HTERT RPE-1 (cell line): Measurements from ENCODE around the gene PRCC.
"Not testable (repeated sequence)": the region's sequence is repeated elsewhere in the genome, so short reads cannot be mapped to it uniquely, and the experiment has no call there.

Experiments used
- in situ Hi-C: fragments of 300-500 bp; cut with MboI; formaldehyde crosslinking; loops from 4 replicates; pipeline ENCODE4 v1.14.3; 2020; ENCODE audit warnings: low sequenced_read_pairs

PRCC gene

GRCh38 chr1:156757572-156758253, 9.6 kb upstream of the PRCC start:
- in situ Hi-C loops, result not testable (repeated sequence)

GRCh38 chr1:156760092-156760795, 7.1 kb upstream of the PRCC start:
- in situ Hi-C loops, result no loop called here

GRCh38 chr1:156760796-156761104, 6.6 kb upstream of the PRCC start:
- in situ Hi-C loops, result no loop called here

- in situ Hi-C loops, result not testable (repeated sequence)
These were observed 2.2 kb upstream of the PRCC start for GRCh38 chr1:156765136-156765535.

- in situ Hi-C loops, result no loop called here
These were observed 1.7 kb upstream of the PRCC start for GRCh38 chr1:156765666-156766065.

- in situ Hi-C loops, result no loop called here
These were observed 836 bp upstream of the PRCC start for GRCh38 chr1:156766298-156767100.

GRCh38 chr1:156767879-156768604, 707 bp downstream of the PRCC start:
- in situ Hi-C loops, result no loop called here

- in situ Hi-C loops, result no loop called here
These were observed 1.4 kb downstream of the PRCC start for GRCh38 chr1:156768610-156769295.

GRCh38 chr1:156772222-156772621, 4.9 kb downstream of the PRCC start:
- in situ Hi-C loops, result no loop called here

- in situ Hi-C loops, result no loop called here
These were observed 5.6 kb downstream of the PRCC start for GRCh38 chr1:156772728-156773497.

GRCh38 chr1:156773607-156774006, 6.3 kb downstream of the PRCC start:
- in situ Hi-C loops, result no loop called here

GRCh38 chr1:156775799-156776198, 8.5 kb downstream of the PRCC start:
- in situ Hi-C loops, result no loop called here

GRCh38 chr1:156776942-156777341, 9.6 kb downstream of the PRCC start:
- in situ Hi-C loops, result no loop called here

- in situ Hi-C loops, result no loop called here
These were observed 10.2 kb downstream of the PRCC start for GRCh38 chr1:156777573-156777972.

GRCh38 chr1:156781585-156782186, 14.4 kb downstream of the PRCC start:
- in situ Hi-C loops, result no loop called here

- in situ Hi-C loops, result no loop called here
These were observed 18.1 kb downstream of the PRCC start for GRCh38 chr1:156785458-156785857.

- in situ Hi-C loops, result no loop called here
These were observed 19.3 kb downstream of the PRCC start for GRCh38 chr1:156786640-156787039.

GRCh38 chr1:156788136-156788535, 20.8 kb downstream of the PRCC start:
- in situ Hi-C loops, result no loop called here

- in situ Hi-C loops, result no loop called here
These were observed 22.4 kb downstream of the PRCC start for GRCh38 chr1:156789621-156790318.
